AG08396 (cell line): Measurements from ENCODE around the gene SLPI.

Experiments
- DNase-seq: peaks from one replicate; pipeline ENCODE4 v3.0.0; 2012; ENCODE audit warnings: low spot score, mixed read lengths

Gene SLPI

GRCh38 chr20:45212836-45213235, 41.5 kb downstream of the SLPI start:
- DNase-seq, result no peak

DNA sequence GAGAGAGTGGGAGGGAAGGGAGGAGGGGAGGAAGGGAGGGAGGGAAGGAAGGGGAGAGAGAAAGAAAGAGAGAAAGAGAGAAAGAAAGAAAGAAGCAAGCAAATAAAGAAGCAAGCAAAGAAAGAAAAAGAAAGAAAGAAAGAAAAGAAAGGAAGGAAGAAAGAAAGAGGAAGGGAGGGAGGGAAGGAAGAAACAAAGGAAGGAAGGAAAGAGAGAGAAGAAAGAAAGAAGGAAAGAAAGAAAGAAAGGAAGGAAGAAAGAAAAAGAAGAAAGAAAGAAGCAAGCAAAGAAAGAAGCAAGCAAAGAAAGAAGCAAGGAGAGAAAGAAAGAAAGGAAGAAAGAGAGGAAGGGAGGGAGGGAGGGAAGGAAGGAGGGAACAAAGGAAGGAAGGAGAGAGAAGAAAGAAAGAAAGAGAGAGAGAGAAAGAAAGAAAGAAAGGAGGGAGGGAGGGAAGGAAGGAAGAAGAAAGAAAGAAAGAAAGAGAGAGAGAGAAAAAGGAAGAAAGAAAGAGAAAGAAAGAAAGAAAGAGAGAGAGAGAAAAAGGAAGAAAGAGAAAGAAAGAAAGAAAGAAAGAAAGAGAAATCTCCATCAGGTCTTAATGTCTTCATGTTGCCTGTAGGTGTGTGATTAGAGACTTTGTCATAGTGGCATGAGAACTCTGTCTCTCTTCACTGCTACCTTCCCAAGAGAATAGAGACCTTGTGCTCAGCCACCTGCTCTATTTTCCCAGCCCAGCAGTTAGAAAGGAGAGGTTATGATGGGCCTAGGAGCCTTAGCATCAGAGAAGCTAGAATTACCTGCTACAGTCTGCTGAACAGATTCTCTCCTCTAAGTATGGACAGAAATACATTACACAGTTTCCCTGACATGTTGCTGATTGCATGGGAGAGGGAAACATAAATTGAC, 42.5 kb downstream of the SLPI start:
- no peak for DNase-seq

DNA sequence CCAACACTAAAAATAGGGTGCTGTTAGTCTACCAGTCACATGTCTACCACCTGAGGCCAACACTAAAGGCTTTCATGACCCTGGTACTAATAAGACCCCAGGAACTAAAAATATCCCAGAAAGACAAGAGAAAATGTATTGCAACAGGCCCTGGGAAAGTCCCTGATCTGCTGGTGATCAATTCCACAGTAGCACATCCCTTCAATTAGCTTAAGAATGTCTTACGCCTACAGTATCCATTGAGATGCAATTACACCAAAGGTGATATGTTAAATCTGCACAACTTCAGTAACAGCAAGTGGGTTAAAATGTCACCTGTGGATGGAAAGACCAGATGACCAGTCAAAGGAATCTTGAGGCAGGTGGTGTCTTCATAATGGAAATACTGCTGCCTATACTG, 44.4 kb downstream of the SLPI start:
- DNase-seq, result no peak

DNA sequence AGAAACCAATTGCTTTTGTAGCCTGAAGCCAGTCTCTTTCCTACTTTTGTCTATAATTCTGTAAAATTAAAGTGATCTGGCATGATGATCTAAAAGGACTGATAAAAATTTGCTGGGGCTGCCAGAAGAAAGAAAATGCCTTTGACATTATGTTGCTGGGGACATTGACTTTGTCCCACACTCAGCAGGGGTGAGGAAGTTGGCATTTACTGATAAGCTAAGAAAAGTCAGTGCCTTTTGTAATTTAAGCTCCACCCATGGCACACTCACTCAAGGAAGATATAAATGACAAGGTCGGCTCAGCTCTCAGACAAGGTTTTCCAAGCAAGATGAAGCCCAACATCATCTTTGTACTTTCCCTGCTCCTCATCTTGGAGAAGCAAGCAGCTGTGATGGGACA, 47.6 kb downstream of the SLPI start, which contains the start of gene SEMG1:
Gene SEMG1 (plus strand): TSS at position 309 of the 400 bp plus-strand sequence. CDS start 21 bp downstream, at position 330.
- DNase-seq, result no peak
